Fibroblast of lung (primary cell): ENCODE results near the gene DMRTC2. TPM values are rescaled to one million over a fixed set of nuclear protein-coding genes. Genes with fewer than 3 reads are reported as not detected.

Source experiments
- DNase-seq, 2 donors: peaks; one replicate each; pipeline versions ENCODE4 v3.0.0 to v3.0.0-alpha.2; 2010; ENCODE audit warnings: low read depth in 2 of 2
- H2AFZ ChIP-seq: 2 replicates; pipeline ENCODE4 v1.5.1; 2012; ENCODE audit warnings: low read length, control low read depth, inconsistent platforms
- H3K27ac ChIP-seq: 2 replicates; pipeline ENCODE4 v1.5.1; 2011; ENCODE audit warnings: low read length, control low read depth; ENCODE audit not compliant: insufficient read depth
- H3K27me3 ChIP-seq: 2 replicates; pipeline ENCODE4 v1.5.1; 2011; ENCODE audit warnings: mild to moderate bottlenecking, low read length; ENCODE audit not compliant: control insufficient read depth, insufficient read depth
- H3K36me3 ChIP-seq: 2 replicates; pipeline ENCODE4 v1.5.1; 2011; ENCODE audit warnings: low read length; ENCODE audit not compliant: control insufficient read depth, insufficient read depth
- H3K4me1 ChIP-seq: 2 replicates; pipeline ENCODE4 v1.5.1; 2011; ENCODE audit warnings: low read length; ENCODE audit not compliant: control insufficient read depth, insufficient read depth; ENCODE audit errors: extremely low read depth
- H3K4me2 ChIP-seq: 2 replicates; pipeline ENCODE4 v1.5.1; 2011; ENCODE audit warnings: low read length, control low read depth; ENCODE audit not compliant: insufficient read depth; ENCODE audit errors: extremely low read depth
- H3K4me3 ChIP-seq, 4 experiments: fragments of 200-600 bp in 1 of 4; sonication (generic) in 1 of 4; replicated peaks in 1 of 4; 2 replicates each; pipeline ENCODE4 v1.5.1; 2011 to 2016; ENCODE audit warnings: low read length in 4 of 4, low read depth in 3 of 4, mild to moderate bottlenecking in 3 of 4, control low read depth in 2 of 4, inconsistent platforms in 1 of 4, mixed read lengths in 1 of 4; ENCODE audit not compliant: insufficient read depth in 1 of 4; ENCODE audit errors: control extremely low read depth in 1 of 4
- H3K79me2 ChIP-seq: 2 replicates; pipeline ENCODE4 v1.5.1; 2012; ENCODE audit warnings: mild to moderate bottlenecking, low read length, inconsistent platforms; ENCODE audit not compliant: control insufficient read depth, insufficient read depth
- H3K9ac ChIP-seq: 2 replicates; pipeline ENCODE4 v1.5.1; 2011; ENCODE audit warnings: mild to moderate bottlenecking, low read length, control low read depth; ENCODE audit not compliant: insufficient read depth
- H3K9me3 ChIP-seq: 2 replicates; pipeline ENCODE4 v1.5.1; 2012; ENCODE audit warnings: low read depth, low read length; ENCODE audit not compliant: control insufficient read depth, insufficient read depth
- H4K20me1 ChIP-seq: 2 replicates; pipeline ENCODE4 v1.5.1; 2011; ENCODE audit warnings: low read length; ENCODE audit not compliant: control insufficient read depth, insufficient read depth; ENCODE audit errors: extremely low read depth
- CTCF ChIP-seq, 2 donors: IDR thresholded peaks in 1 of 2; conservative IDR thresholded peaks in 1 of 2; 1 replicate in 1 of 2; 2 replicates in 1 of 2; pipeline ENCODE4 v1.5.1; 2011 to 2012; ENCODE audit warnings: low read length in 2 of 2, control low read depth in 1 of 2, inconsistent platforms in 1 of 2, low read depth in 1 of 2, mild to moderate bottlenecking in 1 of 2
- EZH2 ChIP-seq: IDR thresholded peaks from 2 replicates; pipeline ENCODE4 v1.5.1; 2012; ENCODE audit warnings: low read length, control low read depth, mild to moderate bottlenecking; ENCODE audit errors: missing control alignments
- polyA plus RNA-seq, 2 donors: library from polyadenylated mRNA; depleted of rRNA in 1 of 2; stranded (reverse) in 1 of 2; unstranded in 1 of 2; fragments of >200 nt; gene quantifications; 2 replicates each; pipeline ENCODE4 v1.2.1, GENCODE V29; 2011 to 2012; ENCODE audit warnings: missing spikeins in 1 of 2
- total RNA-seq: library from RNA; depleted of rRNA; stranded (reverse); fragments of >200 nt; gene quantifications from 2 replicates; pipeline ENCODE4 v1.2.1, GENCODE V29; 2014

Gene DMRTC2
- total and polyA plus RNA-seq, 2 donors (not counting 1 experiment from before 2014, with no cell fraction given) = not detected

DNA sequence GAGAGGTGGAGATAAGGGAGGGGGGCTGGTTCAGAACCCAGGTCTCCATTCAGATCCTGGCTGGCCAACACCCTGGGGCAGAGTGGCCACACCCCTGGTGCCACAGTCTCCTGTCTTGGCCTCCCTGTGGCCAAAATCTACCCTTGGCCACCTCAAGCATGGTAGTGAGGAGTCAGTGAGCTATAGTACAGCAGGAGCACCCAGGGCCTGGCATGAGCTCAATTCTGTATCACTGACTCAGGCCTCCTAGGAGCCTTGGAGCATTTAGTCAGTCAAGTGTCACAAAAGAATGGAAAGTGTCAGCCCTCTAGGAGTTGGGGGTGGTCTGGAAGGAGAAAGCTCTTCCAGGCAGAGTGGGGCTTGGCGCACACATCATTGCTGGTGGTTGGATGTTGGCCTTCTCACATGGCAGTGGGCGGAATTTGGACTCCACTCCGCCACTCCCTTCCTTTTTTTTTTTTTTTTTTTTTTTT, 25.6 kb downstream of the DMRTC2 start:
- H3K9ac ChIP-seq = no peak overlapping the region
- H3K79me2 ChIP-seq = peaks cover 21% of the 10 kb centered on the region
- no peak overlapping the region for H3K4me2 ChIP-seq
- H3K36me3 ChIP-seq = peaks cover 28% of the 10 kb centered on the region
- H3K27ac ChIP-seq = no peak overlapping the region
- no peaks in the 10 kb centered on the region for H3K27me3 ChIP-seq
- no peak overlapping the region for H3K4me3 ChIP-seq
- no peak overlapping the region for H2AFZ ChIP-seq
- H3K4me1 ChIP-seq = no peaks in the 10 kb centered on the region
- no peaks in the 10 kb centered on the region for H3K9me3 ChIP-seq
- TF ChIP-seq CTCF (conservative IDR thresholded peaks at IDR 0.05 in 1 of 2, IDR thresholded peaks at IDR 0.05 in 1 of 2; ENCODE audit: low read depth in 1 of 2, low read length in 2 of 2) (no peak), EZH2 (no peak)
- H4K20me1 ChIP-seq = peaks cover 3% of the 10 kb centered on the region
- peak; percentile 21 to 79 for DNase-seq

DNA sequence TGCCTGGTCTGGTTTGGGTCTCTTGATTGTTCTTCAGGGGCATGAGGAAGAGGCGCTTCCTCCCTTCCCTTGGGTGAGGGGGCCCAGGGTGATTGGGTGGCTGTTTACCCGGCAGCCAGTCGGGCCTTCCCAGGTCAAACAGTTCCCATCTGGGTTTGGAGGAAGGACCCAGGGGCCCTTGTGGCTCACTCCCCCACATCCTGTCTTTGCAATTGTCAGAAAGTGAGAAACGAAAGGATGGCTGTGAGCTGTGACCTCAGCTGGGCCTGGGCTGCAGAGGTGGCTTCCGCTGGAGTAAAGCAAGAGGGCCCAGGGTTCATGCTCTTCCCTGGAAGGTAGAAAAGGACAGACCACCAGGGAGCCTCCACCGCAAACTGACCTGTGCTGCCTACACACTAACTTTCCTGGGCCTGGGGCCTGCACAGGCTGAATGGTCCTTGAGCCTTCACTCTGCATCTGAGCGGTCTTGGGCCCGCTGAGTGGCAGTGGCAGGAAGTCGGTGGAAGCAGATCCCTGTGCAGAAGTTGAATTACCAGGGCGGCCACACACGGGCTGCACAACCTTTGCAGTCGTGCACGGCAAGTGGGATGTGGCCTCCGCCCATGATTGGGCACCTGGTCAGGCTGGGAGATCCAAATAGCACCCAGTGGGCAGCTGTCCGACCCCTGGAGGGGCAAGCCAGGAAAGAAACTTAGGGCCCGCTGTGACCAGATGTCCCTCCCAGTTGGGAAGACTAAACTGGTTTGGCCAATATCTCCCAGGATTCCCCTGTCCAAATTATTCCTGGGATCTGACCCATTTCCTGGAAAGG, 26.9 kb downstream of the DMRTC2 start:
- Histone ChIP-seq H3K4me1 (no peaks in the 10 kb centered on the region), H3K9ac (no peak overlapping the region), H3K27ac (no peak overlapping the region), H4K20me1 (peaks cover 3% of the 10 kb centered on the region), H3K4me2 (no peak overlapping the region), H2AFZ (no peak overlapping the region), H3K79me2 (peaks cover 13% of the 10 kb centered on the region), H3K36me3 (peaks cover 24% of the 10 kb centered on the region), H3K9me3 (no peaks in the 10 kb centered on the region), H3K27me3 (no peaks in the 10 kb centered on the region), H3K4me3 (no peak overlapping the region)
- TF ChIP-seq EZH2 (no peak), CTCF (conservative IDR thresholded peaks at IDR 0.05 in 1 of 2, IDR thresholded peaks at IDR 0.05 in 1 of 2; ENCODE audit: low read depth in 1 of 2, low read length in 2 of 2) (no peak)
- DNase-seq = no peak

DNA sequence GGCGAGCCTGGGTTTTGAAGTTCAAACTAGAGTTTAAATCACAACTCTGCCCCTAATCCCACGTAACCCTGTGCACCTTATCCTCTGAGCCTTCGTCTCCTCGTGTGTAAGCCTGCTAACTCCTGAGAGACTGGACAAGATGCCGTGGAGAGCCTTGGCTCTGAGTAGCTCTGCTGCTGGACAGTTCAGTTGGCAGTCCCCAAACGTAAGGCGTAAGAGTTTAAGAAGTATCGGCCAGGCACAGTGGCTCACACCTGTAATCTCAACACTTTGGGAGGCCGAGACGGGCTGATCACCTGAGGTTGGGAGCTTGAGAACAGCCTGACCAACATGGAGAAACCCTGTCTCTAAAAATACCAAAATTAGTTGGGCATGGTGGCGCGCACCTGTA, 27.5 kb downstream of the DMRTC2 start:
- Histone ChIP-seq H3K27me3 (no peaks in the 10 kb centered on the region), H3K9me3 (no peaks in the 10 kb centered on the region), H3K4me2 (no peak overlapping the region), H3K27ac (no peak overlapping the region), H3K36me3 (peaks cover 24% of the 10 kb centered on the region), H3K9ac (no peak overlapping the region), H3K79me2 (peaks cover 8% of the 10 kb centered on the region), H4K20me1 (peaks cover 3% of the 10 kb centered on the region), H3K4me3 (no peak overlapping the region), H3K4me1 (no peaks in the 10 kb centered on the region), H2AFZ (no peak overlapping the region)
- TF ChIP-seq EZH2 (no peak), CTCF (conservative IDR thresholded peaks at IDR 0.05 in 1 of 2, IDR thresholded peaks at IDR 0.05 in 1 of 2; ENCODE audit: low read depth in 1 of 2, low read length in 2 of 2) (no peak)
- DNase-seq = peak in 1 of 2 donors; percentile 15
